Esophagus (tissue), 2 donors: ENCODE measurements around the gene COMMD1. TPM values are rescaled to one million over a fixed set of nuclear protein-coding genes. Genes with fewer than 3 reads are reported as not detected.

ENCODE experiments used
- H3K27ac ChIP-seq, 2 donors: one replicate each; pipeline ENCODE4 v1.5.1; 2013; ENCODE audit warnings: low read depth in 2 of 2, mild to moderate bottlenecking in 2 of 2, inconsistent platforms in 1 of 2, low read length in 1 of 2, moderate library complexity in 1 of 2
- H3K27me3 ChIP-seq, 2 donors: one replicate each; pipeline ENCODE4 v1.6.1; 2013; ENCODE audit warnings: low read length in 2 of 2, control low read depth in 1 of 2, mild to moderate bottlenecking in 1 of 2; ENCODE audit not compliant: insufficient read depth in 2 of 2, control insufficient read depth in 1 of 2
- H3K36me3 ChIP-seq, 2 donors: one replicate each; pipeline ENCODE4 v1.6.1; 2013; ENCODE audit warnings: low read length in 1 of 2; ENCODE audit not compliant: control insufficient read depth in 2 of 2, insufficient read depth in 2 of 2
- H3K4me1 ChIP-seq, 2 donors: one replicate each; pipeline ENCODE4 v1.6.1; 2013; ENCODE audit warnings: low read length in 1 of 2; ENCODE audit not compliant: control insufficient read depth in 2 of 2, insufficient read depth in 2 of 2
- H3K4me3 ChIP-seq, 2 donors: one replicate each; pipeline ENCODE4 v1.5.1; 2013; ENCODE audit warnings: low read length in 2 of 2, mild to moderate bottlenecking in 2 of 2, low read depth in 1 of 2, moderate library complexity in 1 of 2
- H3K9me3 ChIP-seq, 2 donors: one replicate each; pipeline ENCODE4 v1.6.1; 2013; ENCODE audit warnings: mild to moderate bottlenecking in 2 of 2, low read depth in 1 of 2, low read length in 1 of 2, moderate library complexity in 1 of 2; ENCODE audit not compliant: control insufficient read depth in 2 of 2, insufficient read depth in 1 of 2
- WGBS, 2 donors: extraction: QIAGEN DNeasy Blood & Tissue Kit; methylation state at CpG; one replicate each; pipeline ENCODE4 v1.1.7; 2013; 5-methylcytosine and 5-hydroxymethylcytosine counted together
- polyA plus RNA-seq, 2 donors: library from polyadenylated mRNA; stranded (reverse); fragments of 200-250 nt; gene quantifications; one replicate each; pipeline ENCODE4 v1.2.3, GENCODE V29; 2013
- donor health status: healthy with polysubstance abuse.
- donor health status: Bipolar disorder and iron deficiency.

Gene COMMD1
- polyA plus RNA-seq, 2 donors, result 36.7 to 49.2 TPM

- Histone ChIP-seq H3K27me3 (no peaks in the 10 kb centered on the region), H3K27ac (peak overlapping the region in 1 of 2 donors; percentile 1), H3K4me3 (no peak overlapping the region), H3K36me3 (peaks cover 0 to 8% of the 10 kb centered on the region in 2 donors), H3K4me1 (no peaks in the 10 kb centered on the region), H3K9me3 (peaks cover 0 to 8% of the 10 kb centered on the region in 2 donors)
- 69 to 72% methylated on average over 6 of the region's 6 CpGs for WGBS, 2 donors
Observed at GRCh38 chr2:62076980-62077638, 171.6 kb downstream of the COMMD1 start.

GRCh38 chr2:62084801-62085200 lies 179.3 kb downstream of the COMMD1 start:
- Histone ChIP-seq H3K36me3 (no peaks in the 10 kb centered on the region), H3K27me3 (no peaks in the 10 kb centered on the region), H3K4me3 (no peak overlapping the region), H3K4me1 (no peaks in the 10 kb centered on the region), H3K27ac (no peak overlapping the region), H3K9me3 (no peaks in the 10 kb centered on the region)
- WGBS, 2 donors, result 88 to 96% methylated on average over 1 of the region's 1 CpG

GRCh38 chr2:62089658-62090057 lies 184.2 kb downstream of the COMMD1 start:
- no peaks in the 10 kb centered on the region for H3K4me1 ChIP-seq
- H3K36me3 ChIP-seq, result no peaks in the 10 kb centered on the region
- H3K27ac ChIP-seq, result no peak overlapping the region
- H3K9me3 ChIP-seq, result no peaks in the 10 kb centered on the region
- H3K27me3 ChIP-seq, result no peaks in the 10 kb centered on the region
- 78 to 84% methylated on average over 3 of the region's 3 CpGs for WGBS, 2 donors
- H3K4me3 ChIP-seq, result no peak overlapping the region

GRCh38 chr2:62091471-62091870 lies 186.0 kb downstream of the COMMD1 start:
- 96 to 100% methylated on average over 2 of the region's 2 CpGs for WGBS, 2 donors
- no peaks in the 10 kb centered on the region for H3K27me3 ChIP-seq
- H3K9me3 ChIP-seq, result no peaks in the 10 kb centered on the region
- H3K36me3 ChIP-seq, result no peaks in the 10 kb centered on the region
- no peaks in the 10 kb centered on the region for H3K4me1 ChIP-seq
- no peak overlapping the region for H3K27ac ChIP-seq
- no peak overlapping the region for H3K4me3 ChIP-seq

GRCh38 chr2:62099050-62099449 lies 193.6 kb downstream of the COMMD1 start:
- H3K36me3 ChIP-seq, result no peaks in the 10 kb centered on the region
- no peaks in the 10 kb centered on the region for H3K27me3 ChIP-seq
- H3K4me1 ChIP-seq, result no peaks in the 10 kb centered on the region
- 85% methylated on average over 4 of the region's 4 CpGs for WGBS, 2 donors
- H3K4me3 ChIP-seq, result no peak overlapping the region
- H3K27ac ChIP-seq, result no peak overlapping the region
- no peaks in the 10 kb centered on the region for H3K9me3 ChIP-seq

- no peak overlapping the region for H3K27ac ChIP-seq
- 88% methylated on average over 10 of the region's 10 CpGs for WGBS, 2 donors
- H3K36me3 ChIP-seq, result no peaks in the 10 kb centered on the region
- H3K27me3 ChIP-seq, result no peaks in the 10 kb centered on the region
- H3K9me3 ChIP-seq, result no peaks in the 10 kb centered on the region
- H3K4me3 ChIP-seq, result no peak overlapping the region
- H3K4me1 ChIP-seq, result no peaks in the 10 kb centered on the region
Observed at GRCh38 chr2:62099523-62100175, 194.2 kb downstream of the COMMD1 start.

- Histone ChIP-seq H3K9me3 (no peaks in the 10 kb centered on the region), H3K4me1 (no peaks in the 10 kb centered on the region), H3K4me3 (no peak overlapping the region), H3K27ac (no peak overlapping the region), H3K27me3 (no peaks in the 10 kb centered on the region), H3K36me3 (no peaks in the 10 kb centered on the region)
- WGBS, 2 donors, result 96 to 97% methylated on average over 2 of the region's 2 CpGs
Observed at GRCh38 chr2:62101886-62102285, 196.4 kb downstream of the COMMD1 start.

GRCh38 chr2:62102402-62102920 lies 197.0 kb downstream of the COMMD1 start:
- no peaks in the 10 kb centered on the region for H3K9me3 ChIP-seq
- H3K36me3 ChIP-seq, result no peaks in the 10 kb centered on the region
- H3K4me1 ChIP-seq, result no peaks in the 10 kb centered on the region
- no peaks in the 10 kb centered on the region for H3K27me3 ChIP-seq
- no peak overlapping the region for H3K27ac ChIP-seq
- H3K4me3 ChIP-seq, result no peak overlapping the region
- 96 to 97% methylated on average over 1 of the region's 1 CpG for WGBS, 2 donors

- H3K27ac ChIP-seq, result no peak overlapping the region
- H3K4me3 ChIP-seq, result no peak overlapping the region
- no peaks in the 10 kb centered on the region for H3K9me3 ChIP-seq
- peaks cover 0 to 2% of the 10 kb centered on the region in 2 donors for H3K4me1 ChIP-seq
- H3K27me3 ChIP-seq, result no peaks in the 10 kb centered on the region
- H3K36me3 ChIP-seq, result no peaks in the 10 kb centered on the region
- 93% methylated on average over 2 of the region's 2 CpGs for WGBS, 2 donors
Observed at GRCh38 chr2:62109554-62109953, 204.1 kb downstream of the COMMD1 start.
